Liver (tissue), 9 donors: ENCODE measurements around the gene SLC6A12. TPM values are rescaled to one million over a fixed set of nuclear protein-coding genes. Genes with fewer than 3 reads are reported as not detected.

Experiments used
- DNase-seq: peaks from one replicate; pipeline ENCODE4 v3.0.0-alpha.2; 2017; ENCODE audit warnings: low spot score
- H3K27ac ChIP-seq, 2 donors: one replicate each; pipeline ENCODE4 v1.7.0; 2013; ENCODE audit warnings: inconsistent platforms in 2 of 2, low read length in 2 of 2, control low read depth in 1 of 2, low read depth in 1 of 2, mild to moderate bottlenecking in 1 of 2
- H3K27me3 ChIP-seq, 4 donors: one replicate each; pipeline versions ENCODE4 v1.6.1 to v1.7.0; 2013; ENCODE audit warnings: low read length in 3 of 4, inconsistent platforms in 1 of 4, mild to moderate bottlenecking in 1 of 4, moderate library complexity in 1 of 4; ENCODE audit not compliant: control insufficient read depth in 4 of 4, insufficient read depth in 4 of 4
- H3K36me3 ChIP-seq, 4 donors: one replicate each; pipeline versions ENCODE4 v1.6.1 to v1.7.0; 2013; ENCODE audit warnings: low read length in 3 of 4, mild to moderate bottlenecking in 3 of 4, low read depth in 1 of 4, moderate library complexity in 1 of 4; ENCODE audit not compliant: control insufficient read depth in 4 of 4, insufficient read depth in 3 of 4
- H3K4me1 ChIP-seq, 4 donors: one replicate each; pipeline versions ENCODE4 v1.6.1 to v1.7.0; 2013; ENCODE audit warnings: low read length in 3 of 4, mild to moderate bottlenecking in 3 of 4, moderate library complexity in 1 of 4; ENCODE audit not compliant: control insufficient read depth in 4 of 4, insufficient read depth in 4 of 4
- H3K4me3 ChIP-seq, 3 donors: one replicate each; pipeline versions ENCODE4 v1.6.1 to v1.7.0; 2013; ENCODE audit warnings: low read length in 3 of 3, control low read depth in 1 of 3, low read depth in 1 of 3, mild to moderate bottlenecking in 1 of 3
- H3K9ac ChIP-seq, 2 donors: one replicate each; pipeline ENCODE4 v1.7.0; 2013; ENCODE audit warnings: low read length in 2 of 2, mild to moderate bottlenecking in 2 of 2, moderate library complexity in 2 of 2, control low read depth in 1 of 2, low read depth in 1 of 2
- H3K9me3 ChIP-seq, 4 donors: one replicate each; pipeline versions ENCODE4 v1.6.1 to v1.7.0; 2013; ENCODE audit warnings: low read length in 3 of 4; ENCODE audit not compliant: control insufficient read depth in 4 of 4
- EGR1 ChIP-seq, 2 donors: IDR thresholded peaks; 2 replicates each; pipeline ENCODE4 v1.6.1; 2016 to 2018; ENCODE audit warnings: antibody characterized with exemption in 2 of 2, low read depth in 2 of 2
- FOXA1 ChIP-seq: IDR thresholded peaks from 2 replicates; pipeline ENCODE4 v1.6.1; 2016; ENCODE audit warnings: antibody characterized with exemption
- FOXA2 ChIP-seq: IDR thresholded peaks from 2 replicates; pipeline ENCODE4 v1.6.1; 2016; ENCODE audit warnings: antibody characterized with exemption
- GABPA ChIP-seq, 2 donors: IDR thresholded peaks in 1 of 2; conservative IDR thresholded peaks in 1 of 2; 2 replicates each; pipeline ENCODE4 v1.6.1; 2016; ENCODE audit warnings: antibody characterized with exemption in 2 of 2, mild to moderate bottlenecking in 1 of 2, moderate library complexity in 1 of 2
- HNF4A ChIP-seq, 2 donors: conservative IDR thresholded peaks; 2 replicates each; pipeline ENCODE4 v1.6.1; 2016; ENCODE audit warnings: antibody characterized with exemption in 2 of 2, mild to moderate bottlenecking in 2 of 2
- HNF4G ChIP-seq: IDR thresholded peaks from 2 replicates; pipeline ENCODE4 v1.6.1; 2016; ENCODE audit warnings: antibody characterized with exemption
- JUND ChIP-seq, 2 donors: IDR thresholded peaks; 2 replicates each; pipeline ENCODE4 v1.6.1; 2016; ENCODE audit warnings: antibody characterized with exemption in 2 of 2
- NR2F2 ChIP-seq: IDR thresholded peaks from 2 replicates; pipeline ENCODE4 v1.6.1; 2016; ENCODE audit warnings: antibody characterized with exemption
- RAD21 ChIP-seq, 2 donors: IDR thresholded peaks; 2 replicates each; pipeline ENCODE4 v1.6.1; 2016; ENCODE audit warnings: antibody characterized with exemption in 2 of 2, mild to moderate bottlenecking in 2 of 2
- RXRA ChIP-seq, 2 donors: IDR thresholded peaks; 2 replicates each; pipeline ENCODE4 v1.6.1; 2017 to 2018; ENCODE audit warnings: antibody characterized with exemption in 2 of 2, mild to moderate bottlenecking in 1 of 2
- SP1 ChIP-seq: IDR thresholded peaks from 2 replicates; pipeline ENCODE4 v1.6.1; 2018; ENCODE audit warnings: antibody characterized with exemption, mild to moderate bottlenecking
- TAF1 ChIP-seq: conservative IDR thresholded peaks from 2 replicates; pipeline ENCODE4 v1.6.1; 2016; ENCODE audit warnings: antibody characterized with exemption, mild to moderate bottlenecking
- YY1 ChIP-seq: IDR thresholded peaks from 2 replicates; pipeline ENCODE4 v1.6.1; 2016; ENCODE audit warnings: antibody characterized with exemption, mild to moderate bottlenecking
- WGBS: extraction: QIAGEN DNeasy Blood & Tissue Kit; methylation state at CpG from one replicate; pipeline ENCODE4 v1.1.7; 2013; 5-methylcytosine and 5-hydroxymethylcytosine counted together
- polyA plus RNA-seq, 2 donors: library from polyadenylated mRNA; stranded (reverse) in 1 of 2; unstranded in 1 of 2; fragments of 200-250 nt in 1 of 2; fragments of >200 nt in 1 of 2; fragmentation: Nextera tagmentation in 1 of 2; extraction: Ambion mirVana in 1 of 2; gene quantifications; one replicate each; pipeline versions ENCODE4 v1.2.1 to v1.2.3, GENCODE V29; 2013 to 2015
- total RNA-seq, 2 donors: library from RNA; depleted of rRNA; stranded (reverse); fragments of >200 nt; gene quantifications; one replicate each; pipeline ENCODE4 v1.2.3, GENCODE V29; 2014
- TF ChIP-seq, protein P1 (sequence below): IDR thresholded peaks from 2 replicates; pipeline ENCODE4 v1.6.1; 2016; ENCODE audit warnings: antibody characterized with exemption
- TF ChIP-seq, protein P2 (sequence below): fragments of 150-350 bp; IDR thresholded peaks from 2 replicates; pipeline ENCODE4 v1.5.1; 2017; ENCODE audit warnings: improper control_type of control experiment, low read depth, low read length; ENCODE audit not compliant: missing input control
- TF ChIP-seq, protein P3 (sequence below): IDR thresholded peaks from 2 replicates; pipeline ENCODE4 v1.6.1; 2016; ENCODE audit warnings: antibody characterized with exemption
- TF ChIP-seq, protein P4 (sequence below): IDR thresholded peaks from 2 replicates; pipeline ENCODE4 v1.6.1; 2016; ENCODE audit warnings: antibody characterized with exemption, mild to moderate bottlenecking
- TF ChIP-seq, protein P5 (sequence below): IDR thresholded peaks from 2 replicates; pipeline ENCODE4 v1.6.1; 2016; ENCODE audit warnings: antibody characterized with exemption
- donor health status: healthy.
- donor health status: healthy.
- donor health status: healthy.
- donor health status: healthy.
- donor health status: healthy.

SLC6A12 gene
- total and polyA plus RNA-seq, 4 donors = 18.2 to 30.3 (median 23.2) TPM

DNA sequence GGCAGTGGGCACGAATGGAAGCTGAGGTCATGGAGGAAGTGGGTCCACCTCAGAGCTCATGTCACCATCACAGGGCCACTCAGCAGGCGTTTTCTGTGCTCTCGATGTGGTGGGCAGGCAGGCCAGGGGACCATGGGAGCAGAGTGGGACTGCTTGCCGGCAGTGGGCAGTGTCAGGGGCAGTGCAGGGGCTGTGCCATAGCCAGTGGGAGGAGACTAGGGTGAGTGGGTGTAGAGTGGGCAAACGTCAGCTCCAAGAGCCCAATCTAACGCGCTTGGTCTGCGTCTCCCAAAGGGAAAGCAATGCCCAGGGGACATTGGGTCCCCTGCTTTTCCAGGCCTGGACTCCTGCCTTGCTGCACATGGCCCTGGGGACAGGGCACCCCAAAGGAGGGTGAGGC is 58.3 kb downstream of the SLC6A12 start:
- Histone ChIP-seq H3K36me3 (no peaks in the 10 kb centered on the region), H3K27ac (no peak overlapping the region), H3K27me3 (no peaks in the 10 kb centered on the region), H3K9me3 (no peaks in the 10 kb centered on the region), H3K9ac (no peak overlapping the region), H3K4me3 (no peak overlapping the region), H3K4me1 (no peaks in the 10 kb centered on the region)
- no peak for DNase-seq
- TF ChIP-seq GABPA (IDR thresholded peaks at IDR 0.05 in 1 of 2, conservative IDR thresholded peaks at IDR 0.05 in 1 of 2) (no peak), SP1 (no peak), TAF1 (no peak), NR2F2 (no peak), RXRA (IDR thresholded peaks at IDR 0.05) (no peak)
- TF ChIP-seq, protein P1, sequence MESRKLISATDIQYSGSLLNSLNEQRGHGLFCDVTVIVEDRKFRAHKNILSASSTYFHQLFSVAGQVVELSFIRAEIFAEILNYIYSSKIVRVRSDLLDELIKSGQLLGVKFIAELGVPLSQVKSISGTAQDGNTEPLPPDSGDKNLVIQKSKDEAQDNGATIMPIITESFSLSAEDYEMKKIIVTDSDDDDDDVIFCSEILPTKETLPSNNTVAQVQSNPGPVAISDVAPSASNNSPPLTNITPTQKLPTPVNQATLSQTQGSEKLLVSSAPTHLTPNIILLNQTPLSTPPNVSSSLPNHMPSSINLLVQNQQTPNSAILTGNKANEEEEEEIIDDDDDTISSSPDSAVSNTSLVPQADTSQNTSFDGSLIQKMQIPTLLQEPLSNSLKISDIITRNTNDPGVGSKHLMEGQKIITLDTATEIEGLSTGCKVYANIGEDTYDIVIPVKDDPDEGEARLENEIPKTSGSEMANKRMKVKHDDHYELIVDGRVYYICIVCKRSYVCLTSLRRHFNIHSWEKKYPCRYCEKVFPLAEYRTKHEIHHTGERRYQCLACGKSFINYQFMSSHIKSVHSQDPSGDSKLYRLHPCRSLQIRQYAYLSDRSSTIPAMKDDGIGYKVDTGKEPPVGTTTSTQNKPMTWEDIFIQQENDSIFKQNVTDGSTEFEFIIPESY = no peak
- TF ChIP-seq, protein P2, sequence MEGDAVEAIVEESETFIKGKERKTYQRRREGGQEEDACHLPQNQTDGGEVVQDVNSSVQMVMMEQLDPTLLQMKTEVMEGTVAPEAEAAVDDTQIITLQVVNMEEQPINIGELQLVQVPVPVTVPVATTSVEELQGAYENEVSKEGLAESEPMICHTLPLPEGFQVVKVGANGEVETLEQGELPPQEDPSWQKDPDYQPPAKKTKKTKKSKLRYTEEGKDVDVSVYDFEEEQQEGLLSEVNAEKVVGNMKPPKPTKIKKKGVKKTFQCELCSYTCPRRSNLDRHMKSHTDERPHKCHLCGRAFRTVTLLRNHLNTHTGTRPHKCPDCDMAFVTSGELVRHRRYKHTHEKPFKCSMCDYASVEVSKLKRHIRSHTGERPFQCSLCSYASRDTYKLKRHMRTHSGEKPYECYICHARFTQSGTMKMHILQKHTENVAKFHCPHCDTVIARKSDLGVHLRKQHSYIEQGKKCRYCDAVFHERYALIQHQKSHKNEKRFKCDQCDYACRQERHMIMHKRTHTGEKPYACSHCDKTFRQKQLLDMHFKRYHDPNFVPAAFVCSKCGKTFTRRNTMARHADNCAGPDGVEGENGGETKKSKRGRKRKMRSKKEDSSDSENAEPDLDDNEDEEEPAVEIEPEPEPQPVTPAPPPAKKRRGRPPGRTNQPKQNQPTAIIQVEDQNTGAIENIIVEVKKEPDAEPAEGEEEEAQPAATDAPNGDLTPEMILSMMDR = no peak
- 93% methylated on average over 8 of the region's 8 CpGs for WGBS

DNA sequence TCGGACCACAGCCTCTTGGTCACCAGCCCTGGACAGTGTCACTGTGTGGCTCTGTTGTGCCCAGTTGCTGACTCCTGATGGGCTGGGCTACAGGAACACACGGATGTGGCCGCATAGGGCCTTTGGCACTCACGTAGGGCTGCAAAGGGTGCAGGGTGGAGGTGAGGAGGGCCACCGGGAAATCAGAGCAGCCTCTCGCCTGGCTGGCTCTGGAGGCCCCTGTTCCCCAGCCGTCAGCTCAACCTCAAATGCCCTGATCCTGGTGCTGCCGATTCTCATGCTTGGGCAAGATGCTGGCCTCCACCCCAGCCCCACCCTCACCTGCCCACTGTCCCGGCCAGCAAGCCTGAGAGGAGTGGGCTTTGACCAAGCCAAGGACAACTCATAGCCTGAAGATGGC is 59.0 kb downstream of the SLC6A12 start:
- Histone ChIP-seq H3K36me3 (no peaks in the 10 kb centered on the region), H3K27ac (no peak overlapping the region), H3K4me3 (no peak overlapping the region), H3K9ac (no peak overlapping the region), H3K27me3 (no peaks in the 10 kb centered on the region), H3K4me1 (no peaks in the 10 kb centered on the region), H3K9me3 (no peaks in the 10 kb centered on the region)
- 88% methylated on average over 9 of the region's 9 CpGs for WGBS
- DNase-seq = no peak
- TF ChIP-seq HNF4A (conservative IDR thresholded peaks at IDR 0.05) = no peak
- no peak for TF ChIP-seq FOXA1
- TF ChIP-seq FOXA2 = no peak
- no peak for TF ChIP-seq TAF1
- TF ChIP-seq, protein P1 = no peak
- no peak for TF ChIP-seq JUND (IDR thresholded peaks at IDR 0.05)
- TF ChIP-seq HNF4G = no peak
- TF ChIP-seq, protein P3, sequence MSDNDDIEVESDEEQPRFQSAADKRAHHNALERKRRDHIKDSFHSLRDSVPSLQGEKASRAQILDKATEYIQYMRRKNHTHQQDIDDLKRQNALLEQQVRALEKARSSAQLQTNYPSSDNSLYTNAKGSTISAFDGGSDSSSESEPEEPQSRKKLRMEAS = no peak
- no peak for TF ChIP-seq GABPA (IDR thresholded peaks at IDR 0.05 in 1 of 2, conservative IDR thresholded peaks at IDR 0.05 in 1 of 2)
- no peak for TF ChIP-seq EGR1 (IDR thresholded peaks at IDR 0.05; ENCODE audit: low read depth in 2 of 2)
- TF ChIP-seq, protein P2 = no peak
- TF ChIP-seq, protein P4, sequence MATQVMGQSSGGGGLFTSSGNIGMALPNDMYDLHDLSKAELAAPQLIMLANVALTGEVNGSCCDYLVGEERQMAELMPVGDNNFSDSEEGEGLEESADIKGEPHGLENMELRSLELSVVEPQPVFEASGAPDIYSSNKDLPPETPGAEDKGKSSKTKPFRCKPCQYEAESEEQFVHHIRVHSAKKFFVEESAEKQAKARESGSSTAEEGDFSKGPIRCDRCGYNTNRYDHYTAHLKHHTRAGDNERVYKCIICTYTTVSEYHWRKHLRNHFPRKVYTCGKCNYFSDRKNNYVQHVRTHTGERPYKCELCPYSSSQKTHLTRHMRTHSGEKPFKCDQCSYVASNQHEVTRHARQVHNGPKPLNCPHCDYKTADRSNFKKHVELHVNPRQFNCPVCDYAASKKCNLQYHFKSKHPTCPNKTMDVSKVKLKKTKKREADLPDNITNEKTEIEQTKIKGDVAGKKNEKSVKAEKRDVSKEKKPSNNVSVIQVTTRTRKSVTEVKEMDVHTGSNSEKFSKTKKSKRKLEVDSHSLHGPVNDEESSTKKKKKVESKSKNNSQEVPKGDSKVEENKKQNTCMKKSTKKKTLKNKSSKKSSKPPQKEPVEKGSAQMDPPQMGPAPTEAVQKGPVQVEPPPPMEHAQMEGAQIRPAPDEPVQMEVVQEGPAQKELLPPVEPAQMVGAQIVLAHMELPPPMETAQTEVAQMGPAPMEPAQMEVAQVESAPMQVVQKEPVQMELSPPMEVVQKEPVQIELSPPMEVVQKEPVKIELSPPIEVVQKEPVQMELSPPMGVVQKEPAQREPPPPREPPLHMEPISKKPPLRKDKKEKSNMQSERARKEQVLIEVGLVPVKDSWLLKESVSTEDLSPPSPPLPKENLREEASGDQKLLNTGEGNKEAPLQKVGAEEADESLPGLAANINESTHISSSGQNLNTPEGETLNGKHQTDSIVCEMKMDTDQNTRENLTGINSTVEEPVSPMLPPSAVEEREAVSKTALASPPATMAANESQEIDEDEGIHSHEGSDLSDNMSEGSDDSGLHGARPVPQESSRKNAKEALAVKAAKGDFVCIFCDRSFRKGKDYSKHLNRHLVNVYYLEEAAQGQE = no peak
- no peak for TF ChIP-seq SP1
- TF ChIP-seq RAD21 (IDR thresholded peaks at IDR 0.05) = no peak
- TF ChIP-seq YY1 = no peak
- no peak for TF ChIP-seq NR2F2
- TF ChIP-seq, protein P5, sequence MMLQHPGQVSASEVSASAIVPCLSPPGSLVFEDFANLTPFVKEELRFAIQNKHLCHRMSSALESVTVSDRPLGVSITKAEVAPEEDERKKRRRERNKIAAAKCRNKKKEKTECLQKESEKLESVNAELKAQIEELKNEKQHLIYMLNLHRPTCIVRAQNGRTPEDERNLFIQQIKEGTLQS = no peak
